Measurements from ENCODE around the gene ZNF528.

Gene ZNF528

DNA sequence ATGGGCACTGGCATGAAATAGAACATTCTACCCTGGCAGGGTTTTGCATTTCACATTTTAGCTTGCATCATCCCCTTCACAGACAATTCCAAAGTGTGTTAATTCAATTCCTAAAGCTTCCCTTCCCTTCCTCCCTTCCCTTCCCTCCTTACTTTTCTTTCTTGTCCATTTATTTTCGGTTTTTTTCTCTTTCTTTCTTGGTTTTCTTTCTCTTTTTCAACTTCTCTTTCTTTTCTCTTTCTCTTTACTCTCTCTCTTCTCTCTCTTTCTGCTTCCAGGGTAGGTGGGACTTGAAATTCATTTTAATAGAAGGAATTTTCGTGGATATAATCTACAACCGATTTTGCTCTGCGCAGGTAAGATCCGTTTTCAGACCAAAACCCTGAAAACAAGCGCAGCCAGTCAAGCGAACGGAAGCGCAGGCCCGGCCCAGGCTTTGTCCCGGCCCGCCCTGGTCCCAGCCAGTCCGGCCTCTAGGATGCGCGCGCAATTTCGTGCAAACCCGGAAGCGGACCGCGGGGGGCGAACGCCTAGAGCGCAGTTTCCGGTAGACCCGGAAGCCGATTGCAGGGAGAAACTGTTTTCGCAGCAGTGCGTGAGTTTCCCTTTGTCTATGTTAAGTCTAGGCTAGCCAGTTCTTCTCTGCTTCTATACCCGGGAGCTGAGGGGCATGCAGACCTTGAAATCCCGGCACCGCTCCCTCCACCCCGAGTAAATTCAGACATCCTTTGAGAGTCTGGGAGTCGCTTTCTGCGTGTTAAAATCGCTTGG is at the start of gene ZNF528:
TSS of gene ZNF528 (plus strand) at position 540 of the 771 bp plus-strand sequence. CDS start 4,165 bp downstream, outside the sequence.
- no peak for DNase-seq

DNA sequence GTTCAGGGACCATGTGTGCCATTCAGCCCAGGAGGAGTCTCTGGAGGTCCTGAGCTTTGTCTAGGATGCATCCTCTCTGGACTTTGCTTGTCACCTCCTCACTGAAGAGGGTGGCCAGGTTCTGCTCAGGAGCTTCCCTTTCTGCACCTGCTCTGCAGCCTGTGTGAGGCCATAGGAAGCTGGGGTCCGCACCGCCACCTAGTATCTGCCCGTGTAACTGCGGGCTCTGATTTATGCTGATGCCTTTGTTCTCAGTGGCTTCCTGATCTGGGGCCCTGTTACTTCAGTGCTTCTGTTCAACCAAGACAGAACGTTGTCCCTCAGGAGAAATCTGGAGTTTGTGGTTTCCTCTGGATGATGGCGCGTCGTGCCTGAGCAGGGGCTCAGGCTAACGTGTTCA is 46.1 kb upstream of the ZNF528 start:
- no peak for DNase-seq

DNA sequence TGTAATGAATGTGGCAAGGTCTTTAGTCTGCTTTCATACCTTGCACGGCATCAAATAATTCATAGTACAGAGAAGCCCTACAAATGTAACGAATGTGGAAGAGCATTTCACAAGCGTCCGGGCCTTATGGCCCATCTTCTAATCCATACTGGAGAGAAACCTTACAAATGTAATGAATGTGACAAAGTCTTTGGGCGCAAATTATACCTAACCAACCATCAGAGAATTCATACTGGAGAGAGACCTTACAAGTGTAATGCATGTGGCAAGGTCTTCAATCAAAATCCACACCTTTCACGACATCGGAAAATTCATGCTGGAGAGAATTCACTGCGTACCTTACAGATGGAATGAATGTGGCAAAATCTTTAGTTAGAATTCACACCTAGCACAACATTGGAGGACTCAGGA is 31.2 kb upstream of the ZNF528 start:
- DNase-seq, result no peak

- DNase-seq, result no peak
These were observed 27.9 kb upstream of the ZNF528 start, which contains the start of gene ZNF880 for GRCh38 chr19:52369559-52370340. Gene ZNF880 (plus strand): TSS chr19:52369923. CDS start chr19:52369966, 43 bp downstream.

GRCh38 chr19:52370341-52370710 is 27.3 kb upstream of the ZNF528 start:
- DNase-seq, result no peak

- DNase-seq, result no peak
These were observed 6.5 kb upstream of the ZNF528 start for GRCh38 chr19:52391135-52391534.

- no peak for DNase-seq
These were observed 412 bp downstream of the ZNF528 start for GRCh38 chr19:52398081-52398441.

- DNase-seq, result no peak
These were observed 12.6 kb downstream of the ZNF528 start for GRCh38 chr19:52410276-52410675.

- no peak for DNase-seq
These were observed 18.1 kb downstream of the ZNF528 start for GRCh38 chr19:52415711-52416110.

GRCh38 chr19:52428937-52429336 is 31.3 kb downstream of the ZNF528 start, which contains the start of gene ZNF534:
Gene ZNF534 (plus strand): TSS chr19:52429148. CDS start chr19:52431475, 2,327 bp downstream.
- no peak for DNase-seq

DNA sequence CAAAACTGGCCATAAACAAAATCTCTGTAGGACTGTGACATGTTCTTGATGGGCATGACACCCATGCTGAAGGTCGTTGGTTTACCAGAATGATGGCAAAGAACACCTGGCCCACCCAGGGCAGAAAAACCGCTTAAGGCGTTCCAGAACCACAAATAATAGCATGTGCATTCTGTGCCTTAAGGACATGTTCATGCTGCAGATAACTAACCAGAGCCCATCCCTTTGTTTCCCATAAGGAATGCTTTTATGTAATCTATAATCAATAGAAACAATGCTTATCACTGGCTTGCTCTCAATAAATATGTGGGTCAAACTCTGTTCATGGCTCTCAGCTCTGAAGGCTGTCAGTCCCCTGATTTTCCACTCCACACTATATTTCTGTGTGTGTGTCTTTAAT is 44.5 kb downstream of the ZNF528 start:
- no peak for DNase-seq

DNA sequence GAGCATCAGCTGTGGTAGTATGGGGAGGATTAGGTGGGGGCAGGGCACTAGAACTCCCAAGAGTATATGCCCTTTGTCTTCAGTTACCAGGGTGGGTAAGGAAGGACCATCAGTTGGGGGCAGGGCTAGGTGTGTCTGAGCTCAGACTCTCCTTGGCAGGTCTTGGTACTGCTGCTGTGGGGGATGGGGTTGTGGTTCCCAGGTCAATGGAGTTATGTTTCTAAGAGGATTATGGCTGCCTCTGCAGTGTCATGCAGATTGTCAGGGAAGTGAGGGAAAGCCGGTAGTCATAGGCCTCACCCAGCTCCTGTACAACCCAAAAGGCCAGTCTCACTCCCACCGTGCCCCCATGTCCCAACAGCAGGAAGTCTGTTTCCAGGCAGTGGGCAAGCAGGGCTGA is 46.9 kb downstream of the ZNF528 start:
- no peak for DNase-seq

DNA sequence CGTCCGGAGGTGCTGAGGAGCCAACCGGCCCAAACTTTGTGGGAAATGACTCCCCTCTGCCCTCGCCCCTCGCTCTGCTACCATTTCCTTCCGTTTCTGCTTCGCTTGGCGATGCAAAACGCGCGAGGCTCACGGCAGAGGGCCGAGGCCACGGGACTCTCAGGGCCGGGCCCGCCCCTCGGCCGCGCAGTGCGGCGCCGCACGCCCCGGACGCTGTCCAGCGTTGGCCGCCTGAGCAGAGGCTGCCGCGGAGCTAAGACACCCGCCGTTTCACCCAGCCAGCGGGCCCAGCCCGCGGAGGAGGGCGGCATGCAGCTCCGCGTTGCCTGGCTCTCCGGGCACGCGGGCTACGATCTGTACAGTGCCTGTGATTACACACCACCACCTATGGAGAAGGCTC is 53.6 kb downstream of the ZNF528 start:
- no peak for DNase-seq

- DNase-seq, result no peak
These were observed 55.9 kb downstream of the ZNF528 start, which contains the start of gene ZNF578 for GRCh38 chr19:52453324-52454094. Gene ZNF578 (plus strand): TSS chr19:52453553. CDS start chr19:52501846, 48,293 bp downstream.

GRCh38 chr19:52464798-52465470 is 67.3 kb downstream of the ZNF528 start:
- no peak for DNase-seq

All from NCI-H446 treated with DMSO at 0.1 percent for 48 hours (cell line).